Measurements from ENCODE around the gene MOB3A.

GRCh38 chr19:2089727-2090053 is 6.4 kb downstream of the MOB3A start:
- no peak for TF ChIP-seq CTCF (IDR thresholded peaks at IDR 0.05; ENCODE audit: low read length)
- no peak for TF ChIP-seq EZH2 (optimal IDR thresholded peaks at IDR 0.05; ENCODE audit: low read depth, low read length)
- TF ChIP-seq EZH2phosphoT487 (IDR thresholded peaks at IDR 0.05; ENCODE audit: low read length), result no peak
